Measurements from ENCODE around the gene ADAMTS6. TPM values are rescaled to one million over a fixed set of nuclear protein-coding genes. Genes with fewer than 3 reads are reported as not detected.
A peak's percentile ranks its signal among the peaks of the same experiment; 100 is the strongest.

The ADAMTS6 gene
- total RNA-seq, 4 donors from 2014 or later, result 2.6 to 25.2 (median 12.3) TPM

DNA sequence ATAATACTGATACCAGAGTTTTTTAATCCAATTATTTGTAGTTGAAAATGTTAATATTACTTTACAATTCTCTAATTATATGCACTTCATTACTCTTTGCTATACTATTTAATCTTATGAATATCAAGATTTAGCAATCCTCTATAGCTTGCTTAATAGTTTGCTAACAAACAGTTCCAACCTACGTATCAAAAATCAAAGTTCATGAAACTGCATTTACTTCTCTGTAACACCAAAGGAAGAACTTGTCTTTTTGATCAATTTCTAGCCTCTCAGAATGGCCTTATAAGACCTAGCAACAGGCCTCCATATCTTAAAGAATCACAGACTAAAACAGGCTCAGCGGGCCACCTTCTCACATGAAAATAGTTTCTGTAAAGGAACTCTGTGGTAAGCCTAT is 68.9 kb downstream of the ADAMTS6 start:
- Histone ChIP-seq H3K27ac (no peak overlapping the region), H3K4me1 (no peaks in the 10 kb centered on the region), H3K9me3 (peaks cover 0 to 11% (median 0%) of the 10 kb centered on the region in 3 donors), H3K27me3 (no peaks in the 10 kb centered on the region), H3K36me3 (peaks cover 0 to 5% of the 10 kb centered on the region in 2 donors), H3K4me3 (no peak overlapping the region)
- no peak for ATAC-seq
- WGBS, 2 donors (ENCODE audit: low coverage in 1 of 2), result 93 to 96% methylated on average over 2 of the region's 2 CpGs
- TF ChIP-seq POLR2A (IDR thresholded peaks at IDR 0.05) (no peak), EP300 (IDR thresholded peaks at IDR 0.05) (no peak), POLR2AphosphoS5 (IDR thresholded peaks at IDR 0.05) (no peak)
- TF ChIP-seq, protein P1, sequence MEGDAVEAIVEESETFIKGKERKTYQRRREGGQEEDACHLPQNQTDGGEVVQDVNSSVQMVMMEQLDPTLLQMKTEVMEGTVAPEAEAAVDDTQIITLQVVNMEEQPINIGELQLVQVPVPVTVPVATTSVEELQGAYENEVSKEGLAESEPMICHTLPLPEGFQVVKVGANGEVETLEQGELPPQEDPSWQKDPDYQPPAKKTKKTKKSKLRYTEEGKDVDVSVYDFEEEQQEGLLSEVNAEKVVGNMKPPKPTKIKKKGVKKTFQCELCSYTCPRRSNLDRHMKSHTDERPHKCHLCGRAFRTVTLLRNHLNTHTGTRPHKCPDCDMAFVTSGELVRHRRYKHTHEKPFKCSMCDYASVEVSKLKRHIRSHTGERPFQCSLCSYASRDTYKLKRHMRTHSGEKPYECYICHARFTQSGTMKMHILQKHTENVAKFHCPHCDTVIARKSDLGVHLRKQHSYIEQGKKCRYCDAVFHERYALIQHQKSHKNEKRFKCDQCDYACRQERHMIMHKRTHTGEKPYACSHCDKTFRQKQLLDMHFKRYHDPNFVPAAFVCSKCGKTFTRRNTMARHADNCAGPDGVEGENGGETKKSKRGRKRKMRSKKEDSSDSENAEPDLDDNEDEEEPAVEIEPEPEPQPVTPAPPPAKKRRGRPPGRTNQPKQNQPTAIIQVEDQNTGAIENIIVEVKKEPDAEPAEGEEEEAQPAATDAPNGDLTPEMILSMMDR (IDR thresholded peaks at IDR 0.05), result no peak

DNA sequence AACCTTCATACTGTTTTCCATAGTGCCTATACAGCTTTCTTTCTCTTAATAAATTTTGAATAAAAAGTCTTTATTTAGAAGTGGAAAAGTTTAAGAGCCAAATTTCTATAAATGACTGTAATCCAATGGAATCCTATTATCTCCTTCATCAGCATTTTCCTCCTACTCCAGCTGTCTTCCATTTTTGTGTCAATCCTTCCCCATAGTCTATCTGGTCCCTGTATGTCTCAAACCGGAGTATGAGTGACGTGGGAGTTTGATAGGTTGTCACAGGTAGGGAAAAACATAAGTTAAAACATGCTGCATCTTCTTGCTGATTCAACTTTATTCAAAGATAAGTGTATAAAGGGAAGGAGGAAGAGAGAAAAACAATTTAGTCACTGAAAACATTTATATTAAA is 70.4 kb downstream of the ADAMTS6 start:
- Histone ChIP-seq H3K36me3 (peaks cover 0 to 5% of the 10 kb centered on the region in 2 donors), H3K9me3 (no peaks in the 10 kb centered on the region), H3K4me1 (no peaks in the 10 kb centered on the region), H3K4me3 (no peak overlapping the region), H3K27me3 (no peaks in the 10 kb centered on the region), H3K27ac (no peak overlapping the region)
- TF ChIP-seq, protein P1 (IDR thresholded peaks at IDR 0.05), result no peak
- TF ChIP-seq POLR2A (IDR thresholded peaks at IDR 0.05) (no peak), EP300 (IDR thresholded peaks at IDR 0.05) (no peak), POLR2AphosphoS5 (IDR thresholded peaks at IDR 0.05) (no peak)
- 96 to 100% methylated on average over 1 to 2 of the region's 2 CpGs for WGBS, 2 donors (ENCODE audit: low coverage in 1 of 2)
- ATAC-seq, result no peak

DNA sequence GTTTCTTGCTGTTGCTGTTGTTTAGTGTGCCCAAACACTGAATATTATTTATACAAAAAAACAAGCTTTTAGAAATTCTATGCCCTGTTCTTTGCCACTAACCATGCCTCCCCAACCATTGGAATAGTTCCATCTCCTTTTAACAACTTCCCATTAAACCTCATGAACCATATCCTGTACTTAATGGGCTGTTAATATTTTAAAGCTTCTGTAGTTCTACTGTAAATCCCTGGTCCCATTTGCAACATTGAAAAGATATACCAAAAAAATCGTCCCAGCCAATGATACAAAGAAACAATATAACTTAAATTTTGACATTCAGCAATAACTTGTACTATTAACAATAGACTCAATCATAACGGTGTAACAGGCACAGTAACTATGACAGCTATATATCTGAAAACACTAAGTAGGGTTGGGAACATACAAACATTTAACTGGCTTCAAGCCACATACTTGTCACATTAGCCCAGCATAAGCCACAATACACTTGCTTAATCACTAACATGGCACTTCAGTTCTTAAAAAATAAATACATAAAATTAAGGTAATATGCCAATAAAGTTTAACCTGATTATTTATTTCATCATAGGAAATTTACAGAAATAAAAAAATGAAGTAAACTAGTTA is 86.1 kb downstream of the ADAMTS6 start:
- no peak overlapping the region for H3K27ac ChIP-seq
- TF ChIP-seq EP300 (IDR thresholded peaks at IDR 0.05) (no peak), POLR2A (IDR thresholded peaks at IDR 0.05) (no peak), POLR2AphosphoS5 (IDR thresholded peaks at IDR 0.05) (no peak)
- TF ChIP-seq, protein P1 (IDR thresholded peaks at IDR 0.05), result no peak
- no peaks in the 10 kb centered on the region for H3K9me3 ChIP-seq
- WGBS, 2 donors (ENCODE audit: low coverage in 1 of 2), result 41 to 68% methylated on average over 2 of the region's 2 CpGs
- no peaks in the 10 kb centered on the region for H3K36me3 ChIP-seq
- H3K27me3 ChIP-seq, result no peaks in the 10 kb centered on the region
- no peak for ATAC-seq
- H3K4me1 ChIP-seq, result peaks cover 0 to 12% (median 3%) of the 10 kb centered on the region in 3 donors
- no peak overlapping the region for H3K4me3 ChIP-seq

DNA sequence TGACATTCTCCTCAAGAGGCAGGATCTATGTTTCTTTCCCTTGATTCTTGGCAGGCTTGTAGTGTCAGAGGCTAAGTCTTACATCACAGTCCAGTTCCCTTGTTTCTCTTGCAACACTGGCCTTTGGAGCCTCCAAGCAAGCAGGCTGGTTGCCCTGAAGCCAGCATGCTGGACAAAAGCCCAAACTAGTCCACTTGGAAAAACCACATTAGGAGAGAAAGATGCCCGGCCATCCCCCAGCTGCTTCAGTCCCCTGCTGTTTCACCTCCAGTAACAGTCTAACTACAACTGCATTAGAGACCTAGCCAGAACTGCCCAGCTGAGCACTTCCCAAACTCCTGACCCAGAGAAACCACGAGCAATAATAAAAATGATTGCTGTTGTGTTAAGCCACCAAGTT is 87.6 kb downstream of the ADAMTS6 start:
- peak; percentile 31 for TF ChIP-seq POLR2AphosphoS5 (IDR thresholded peaks at IDR 0.05)
- TF ChIP-seq, protein P1 (IDR thresholded peaks at IDR 0.05), result no peak
- H3K9me3 ChIP-seq, result no peaks in the 10 kb centered on the region
- no peak overlapping the region for H3K4me3 ChIP-seq
- H3K36me3 ChIP-seq, result no peaks in the 10 kb centered on the region
- 60% methylated on average over 1 to 2 of the region's 2 CpGs for WGBS, 2 donors (ENCODE audit: low coverage in 1 of 2)
- peaks cover 0 to 12% (median 3%) of the 10 kb centered on the region in 3 donors for H3K4me1 ChIP-seq
- peak; percentile 85 for ATAC-seq
- H3K27ac ChIP-seq, result no peak overlapping the region
- no peaks in the 10 kb centered on the region for H3K27me3 ChIP-seq

DNA sequence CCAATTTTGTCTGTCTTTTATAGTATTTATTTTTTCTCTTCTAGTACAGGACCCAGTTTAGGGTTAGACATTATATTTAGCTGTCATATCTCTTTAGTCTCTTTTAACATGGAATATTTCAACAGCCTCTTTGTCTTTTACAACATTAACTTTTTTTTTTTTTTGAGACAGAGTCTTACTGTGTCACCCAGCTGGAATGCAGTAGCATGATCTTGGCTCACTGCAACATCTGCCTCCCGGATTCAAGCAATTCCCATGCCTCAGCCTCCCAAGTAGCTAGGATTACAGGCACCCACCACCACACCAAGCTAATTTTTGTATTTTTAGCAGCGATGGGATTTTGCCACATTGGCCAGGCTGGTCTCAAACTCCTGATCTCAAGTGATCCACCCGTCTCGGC is 90.1 kb downstream of the ADAMTS6 start:
- WGBS, 2 donors (ENCODE audit: low coverage in 1 of 2), result 82 to 86% methylated on average over 4 of the region's 4 CpGs
- H3K4me3 ChIP-seq, result no peak overlapping the region
- no peak for ATAC-seq
- TF ChIP-seq POLR2AphosphoS5 (IDR thresholded peaks at IDR 0.05), result no peak
- H3K27ac ChIP-seq, result no peak overlapping the region
- no peaks in the 10 kb centered on the region for H3K36me3 ChIP-seq
- no peaks in the 10 kb centered on the region for H3K9me3 ChIP-seq
- H3K27me3 ChIP-seq, result no peaks in the 10 kb centered on the region
- H3K4me1 ChIP-seq, result peaks cover 0 to 12% (median 3%) of the 10 kb centered on the region in 3 donors
